Heart right ventricle (tissue), 16 donors: ENCODE results near the gene PPM1E. TPM values are rescaled to one million over a fixed set of nuclear protein-coding genes. Genes with fewer than 3 reads are reported as not detected.

ENCODE experiments used
- ATAC-seq, 8 donors: fragments of 200-7000 bp; cut with Tn5 transposase; one replicate each; pipeline ENCODE4 v1.9.1; 2020; ENCODE audit warnings: mild to moderate bottlenecking in 8 of 8, moderate library complexity in 8 of 8, moderate number of reproducible peaks in 1 of 8
- DNase-seq, 2 donors: peaks; one replicate each; pipeline ENCODE4 v3.0.0-alpha.2; 2020
- H3K27ac ChIP-seq, 10 donors: fragments of 200-600 bp; sonication (generic) in 2 of 10; one replicate each; pipeline versions ENCODE4 v1.5.0 to v1.8.0; 2020 to 2022; ENCODE audit warnings: mild to moderate bottlenecking in 3 of 10
- H3K27me3 ChIP-seq, 7 donors: fragments of 200-600 bp; one replicate each; pipeline ENCODE4 v1.8.0; 2021 to 2022; ENCODE audit warnings: mild to moderate bottlenecking in 2 of 7
- H3K36me3 ChIP-seq, 9 donors: fragments of 200-600 bp; sonication (generic) in 1 of 9; one replicate each; pipeline versions ENCODE4 v1.5.0 to v1.8.0; 2020 to 2022; ENCODE audit warnings: mild to moderate bottlenecking in 2 of 9
- H3K4me1 ChIP-seq, 9 donors: fragments of 200-600 bp; sonication (generic) in 1 of 9; one replicate each; pipeline versions ENCODE4 v1.5.0 to v1.8.0; 2020 to 2022; ENCODE audit warnings: mild to moderate bottlenecking in 4 of 9
- H3K4me3 ChIP-seq, 10 donors: fragments of 200-600 bp; sonication (generic) in 2 of 10; one replicate each; pipeline versions ENCODE4 v1.5.0 to v1.8.0; 2020 to 2022; ENCODE audit warnings: mild to moderate bottlenecking in 7 of 10, moderate library complexity in 2 of 10
- H3K9me3 ChIP-seq, 11 donors: fragments of 200-600 bp in 10 of 11; sonication (generic) in 2 of 11; one replicate each; pipeline versions ENCODE4 v1.5.0 to v1.8.0; 2013 to 2022; ENCODE audit warnings: mild to moderate bottlenecking in 2 of 11, control low read depth in 1 of 11, moderate library complexity in 1 of 11
- CTCF ChIP-seq, 9 donors: fragments of 200-600 bp; sonication (generic) in 2 of 9; IDR thresholded peaks; one replicate each; pipeline versions ENCODE4 v1.5.0 to v1.8.0; 2021 to 2022; ENCODE audit warnings: antibody characterized with exemption in 9 of 9, mild to moderate bottlenecking in 5 of 9, moderate library complexity in 1 of 9
- WGBS, 2 donors: extraction: QIAGEN DNeasy Blood & Tissue Kit; methylation state at CpG; one replicate each; pipeline ENCODE4 v1.1.7; 2013; ENCODE audit warnings: inconsistent platforms in 1 of 2; 5-methylcytosine and 5-hydroxymethylcytosine counted together
- intact Hi-C, 10 donors: fragments of 100-400 bp; cut with DNase I; formaldehyde crosslinking; loops; one replicate each; pipeline versions ENCODE4 v1.11.1 to v1.14.2; 2022
- polyA plus RNA-seq, 2 donors: library from polyadenylated mRNA; stranded (reverse); fragments of 200-250 nt; gene quantifications; one replicate each; pipeline ENCODE4 v1.2.3, GENCODE V29; 2013
- total RNA-seq, 10 donors: library from RNA; stranded (reverse); fragmentation: NEBNext Ultra II Directional in 3 of 10; extraction: Animal tissue kit (Norgen Biotek cat#: 25700) in 3 of 10; gene quantifications; one replicate each; pipeline versions ENCODE4 v1.2.1 to v1.2.4, GENCODE V29; 2021 to 2023
- donor health status: Arrhythmogenic right ventricular cardiomyopathy.
- donor health status: ischemic (EF 13 %, LVEDD 7.1; RV severe dilation, severe dysfunction).
- donor health status: healthy with polysubstance abuse.
- donor health status: DM: no; HTN: yes; CAD: no.
- donor health status: DM: no; HTN: no; CAD: no.
- donor health status: ischemic (EF 25% LVEDD 6.9; RV normal size, moderate dysfunction).
- donor health status: ischemic (EF 25% LVEDD 5.7; RV mildly dilated, moderate dysfunction).
- donor health status: healthy.
- donor health status: DM: yes; HTN: yes; CAD: no.
- donor health status: Ischemic cardiomyopathy.
- donor health status: ischemic (EF 35%, LVEDD 5.7; RV mildly dilated, moderate dysfunction).
- donor health status: nonischemic (EF 11% LVEDD 7.7; RV severe dilation, severe dysfunction).
- donor health status: DM: yes; HTN: yes; CAD: no.
- donor health status: PGD.
- donor health status: ischemic (EF 29% LVEDD 5.4; RV normal size, mild dysfunction).
- donor health status: nonischemic (EF 23%, LVEDD 6.1; RV moderate dilation, normal function).

The PPM1E gene
- total and polyA plus RNA-seq, 12 donors, result 0.14 to 3.1 (median 0.41) TPM

- H3K4me3 ChIP-seq, result no peak overlapping the region
- H3K9me3 ChIP-seq, result no peaks in the 10 kb centered on the region
- ATAC-seq (no peak), DNase-seq (no peak)
- WGBS, 2 donors, result 71 to 74% methylated on average over 5 of the region's 5 CpGs
- no peak overlapping the region for H3K27ac ChIP-seq
- no peaks in the 10 kb centered on the region for H3K36me3 ChIP-seq
- H3K4me1 ChIP-seq, result no peaks in the 10 kb centered on the region
- intact Hi-C loops, result no loop called here
- TF ChIP-seq CTCF (IDR thresholded peaks at IDR 0.05), result no peak
- peaks cover 0 to 8% (median 0%) of the 10 kb centered on the region in 7 donors for H3K27me3 ChIP-seq
Observed at GRCh38 chr17:58873926-58874325, 118.3 kb downstream of the PPM1E start.

GRCh38 chr17:58875261-58875660, 119.6 kb downstream of the PPM1E start:
- DNase-seq, result no peak
- H3K27ac ChIP-seq, result no peak overlapping the region
- H3K4me1 ChIP-seq, result no peaks in the 10 kb centered on the region
- H3K9me3 ChIP-seq, result no peaks in the 10 kb centered on the region
- TF ChIP-seq CTCF (IDR thresholded peaks at IDR 0.05), result no peak
- ATAC-seq, result no peak
- H3K27me3 ChIP-seq, result peaks cover 0 to 8% (median 0%) of the 10 kb centered on the region in 7 donors
- no peak overlapping the region for H3K4me3 ChIP-seq
- no peaks in the 10 kb centered on the region for H3K36me3 ChIP-seq
- intact Hi-C loops, result no loop called here

- no peak for ATAC-seq
- no peak overlapping the region for H3K27ac ChIP-seq
- peaks cover 0 to under 1% (median 0%) of the 10 kb centered on the region in 11 donors for H3K9me3 ChIP-seq
- TF ChIP-seq CTCF (IDR thresholded peaks at IDR 0.05), result no peak
- no peaks in the 10 kb centered on the region for H3K4me1 ChIP-seq
- H3K36me3 ChIP-seq, result no peaks in the 10 kb centered on the region
- 79 to 94% methylated on average over 1 of the region's 1 CpG for WGBS, 2 donors
- DNase-seq, result no peak
- H3K27me3 ChIP-seq, result peaks cover 0 to 9% (median 0%) of the 10 kb centered on the region in 7 donors
- intact Hi-C loops, result no loop called here
- H3K4me3 ChIP-seq, result no peak overlapping the region
Observed at GRCh38 chr17:58884161-58884560, 128.5 kb downstream of the PPM1E start.

- Histone ChIP-seq H3K4me3 (no peak overlapping the region), H3K27me3 (peaks cover 0 to 9% (median 0%) of the 10 kb centered on the region in 7 donors), H3K4me1 (no peaks in the 10 kb centered on the region), H3K27ac (no peak overlapping the region), H3K36me3 (no peaks in the 10 kb centered on the region), H3K9me3 (peaks cover 0 to 18% (median 9%) of the 10 kb centered on the region in 11 donors)
- no peak for TF ChIP-seq CTCF (IDR thresholded peaks at IDR 0.05)
- intact Hi-C loops, result no loop called here
- 77 to 81% methylated on average over 1 of the region's 1 CpG for WGBS, 2 donors
- DNase-seq, result no peak
- ATAC-seq, result no peak
Observed at GRCh38 chr17:58886514-58886913, 130.9 kb downstream of the PPM1E start.
